SKM-1 treated with dmso at 0.1 percent for 144 hours (cell line): ENCODE results near the gene IL19.
"Not testable (repeated sequence)": the region's sequence is repeated elsewhere in the genome, so short reads cannot be mapped to it uniquely, and the experiment has no call there.

ENCODE experiments used
- DNase-seq: peaks from one replicate; lab custom pipeline; 2025; ENCODE audit not compliant: unreplicated experiment; lab: John Stamatoyannopoulos, UW

Gene IL19

DNA sequence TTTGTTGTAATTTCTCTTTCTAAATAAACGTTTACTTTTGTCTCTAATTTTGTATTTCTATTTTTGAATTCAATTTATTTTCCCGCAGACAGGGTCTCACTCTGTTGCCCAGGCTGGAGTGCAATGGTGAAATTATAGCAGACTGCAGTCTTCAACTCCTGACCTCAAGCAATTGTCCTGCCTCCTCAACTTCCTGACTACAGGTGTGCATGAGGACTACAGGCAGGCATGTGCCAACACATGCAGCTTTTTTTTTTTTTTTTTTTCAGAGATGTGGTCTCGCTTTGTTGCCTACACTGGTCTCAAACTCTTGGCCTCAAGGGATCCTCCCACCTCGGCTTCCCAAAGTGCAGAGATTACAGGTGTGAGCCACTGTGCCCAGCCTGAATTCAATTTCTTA is 58.2 kb downstream of the IL19 start:
- no peak for DNase-seq

DNA sequence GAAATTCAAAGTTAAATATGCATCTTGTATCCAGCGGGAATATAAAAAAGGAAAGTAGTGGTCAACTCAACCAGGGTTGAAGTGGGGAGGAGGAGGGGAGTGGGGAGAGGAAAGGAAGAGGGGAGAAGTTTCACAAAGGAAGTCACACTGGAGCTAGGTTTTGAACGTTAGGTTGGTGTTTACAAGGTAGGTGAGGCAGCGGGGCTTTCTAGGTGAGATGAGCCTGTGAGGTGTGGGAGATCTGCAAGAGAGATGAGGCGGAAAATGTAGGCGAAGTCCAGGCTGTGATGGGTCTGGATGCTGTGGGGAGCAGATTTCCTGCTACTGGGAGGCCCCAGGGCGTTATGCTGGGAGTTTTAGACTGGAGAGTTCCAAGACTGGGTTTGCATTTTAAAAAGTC is 58.7 kb downstream of the IL19 start:
- DNase-seq = no peak

- peak; percentile 93 for DNase-seq
Measured at GRCh38 chr1:206829875-206830274, 59.3 kb downstream of the IL19 start.

- peak; percentile 32 for DNase-seq
Measured at GRCh38 chr1:206831650-206832049, 61.1 kb downstream of the IL19 start.

GRCh38 chr1:206832352-206832880 is 61.8 kb downstream of the IL19 start:
- peak; percentile 51 for DNase-seq

- DNase-seq = peak; percentile 91
Measured at GRCh38 chr1:206833106-206833680, 62.6 kb downstream of the IL19 start.

DNA sequence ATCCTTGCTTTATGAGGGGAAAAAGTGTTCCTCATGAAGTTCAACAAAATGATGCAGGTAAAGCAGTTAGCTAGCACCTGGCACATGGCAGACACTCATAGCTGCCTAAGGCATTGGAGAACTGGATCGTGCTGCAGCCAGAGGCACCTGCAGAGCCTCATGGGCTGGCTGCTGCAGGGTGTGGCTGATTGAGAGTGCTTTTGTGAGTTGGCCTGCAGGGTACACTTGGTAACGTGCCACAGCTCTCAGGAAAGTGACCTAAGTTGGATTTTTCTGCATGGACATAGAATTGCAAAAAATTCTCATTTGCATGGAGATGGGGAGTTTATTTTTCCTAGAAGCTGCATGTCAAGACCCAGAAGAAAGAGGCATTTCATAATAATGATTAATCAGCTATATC is 63.2 kb downstream of the IL19 start:
- DNase-seq = no peak

GRCh38 chr1:206834217-206834616 is 63.6 kb downstream of the IL19 start:
- DNase-seq = no peak

GRCh38 chr1:206834711-206835110 is 64.1 kb downstream of the IL19 start:
- DNase-seq = peak; percentile 80

- DNase-seq = no peak
Measured at GRCh38 chr1:206835186-206835585, 64.6 kb downstream of the IL19 start.

GRCh38 chr1:206836111-206836510 is 65.5 kb downstream of the IL19 start:
- DNase-seq = no peak

- DNase-seq = no peak
Measured at GRCh38 chr1:206839006-206839560, 68.5 kb downstream of the IL19 start.

DNA sequence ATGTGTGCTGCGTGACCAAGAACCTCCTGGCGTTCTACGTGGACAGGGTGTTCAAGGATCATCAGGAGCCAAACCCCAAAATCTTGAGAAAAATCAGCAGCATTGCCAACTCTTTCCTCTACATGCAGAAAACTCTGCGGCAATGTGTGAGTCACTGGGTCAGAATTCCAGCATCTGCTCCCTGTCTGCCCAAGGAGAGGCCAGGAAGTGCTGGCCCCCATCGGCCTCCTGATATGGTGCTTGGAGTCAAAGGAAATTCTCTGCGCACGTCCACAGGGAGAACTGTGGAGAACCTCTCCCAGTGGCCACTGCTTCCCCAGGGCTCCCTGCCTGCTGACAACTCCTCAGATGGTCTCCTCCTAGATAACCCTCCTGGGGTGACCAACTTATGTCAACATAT is 69.3 kb downstream of the IL19 start:
- no peak for DNase-seq

GRCh38 chr1:206841609-206842323 is 71.2 kb downstream of the IL19 start:
- no peak for DNase-seq

- DNase-seq = no peak
Measured at GRCh38 chr1:206842854-206843253, 72.3 kb downstream of the IL19 start.

GRCh38 chr1:206843626-206844025 is 73.1 kb downstream of the IL19 start:
- no peak for DNase-seq

DNA sequence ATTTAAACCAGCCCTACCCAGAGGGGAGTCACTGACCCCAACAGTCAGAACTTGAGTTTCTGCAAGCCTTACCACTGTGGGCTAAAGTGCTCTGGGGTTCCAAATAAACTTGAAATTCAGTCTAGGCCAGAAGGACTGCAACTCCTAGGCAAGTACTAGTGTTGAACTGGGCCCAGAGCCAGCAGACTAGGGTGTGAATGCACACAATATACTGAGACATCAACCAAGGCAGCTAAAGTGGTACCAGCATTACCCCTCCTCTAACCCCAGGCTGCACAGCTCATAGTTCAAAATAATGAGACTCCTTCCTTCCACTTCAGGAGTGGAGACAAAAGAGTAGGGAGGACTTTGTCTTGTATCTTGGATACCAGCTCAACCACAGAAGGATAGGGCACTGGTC is 75.9 kb downstream of the IL19 start:
- DNase-seq = no peak

- DNase-seq = no peak
Measured at GRCh38 chr1:206847337-206847834, 76.8 kb downstream of the IL19 start.

DNA sequence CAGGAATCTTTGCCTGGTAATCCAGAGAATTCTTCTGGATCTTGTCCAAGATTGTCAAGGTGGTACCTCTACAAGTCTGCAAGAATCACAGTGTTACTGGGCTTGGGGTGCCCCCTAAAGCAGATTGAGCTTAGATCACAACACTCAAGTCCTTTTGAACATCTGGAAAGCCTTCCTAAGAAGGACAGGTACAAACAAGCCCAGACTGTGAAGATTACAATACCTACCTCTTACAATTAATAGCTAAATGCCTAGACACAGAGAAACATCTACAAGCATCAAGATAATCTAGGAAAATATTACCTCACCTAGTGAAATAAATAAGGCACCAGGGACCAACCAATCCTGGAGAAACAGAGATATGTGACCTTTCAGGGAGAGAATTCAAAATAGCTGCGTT is 77.4 kb downstream of the IL19 start:
- DNase-seq = no peak

- DNase-seq = no peak
Measured at GRCh38 chr1:206850401-206850800, 79.8 kb downstream of the IL19 start.

GRCh38 chr1:206851341-206852010 is 80.9 kb downstream of the IL19 start:
- no peak for DNase-seq

DNA sequence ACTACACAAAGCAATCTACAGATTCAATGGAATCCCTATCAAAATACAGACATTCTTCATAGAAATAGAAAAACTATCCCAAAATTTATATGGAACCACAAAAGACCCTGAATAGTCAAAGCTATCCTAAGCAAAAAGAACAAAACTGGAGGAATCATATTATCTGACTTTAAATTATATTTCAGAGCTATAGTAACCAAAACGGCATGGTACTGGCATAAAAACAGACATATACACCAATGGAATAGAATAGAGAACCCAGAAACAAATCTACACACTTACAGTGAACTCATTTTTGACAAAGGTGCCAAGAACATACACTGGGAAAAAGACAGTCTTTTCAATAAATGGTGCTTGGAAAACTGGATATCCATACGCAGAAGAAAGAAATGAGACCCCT is 82.1 kb downstream of the IL19 start:
- DNase-seq = not testable (repeated sequence)
